ENCODE measurements around the gene RPL36.

GRCh38 chr19:5667751-5668271 is 22.3 kb upstream of the RPL36 start:
- no peak for TF ChIP-seq E2F1 (CRISPR knock-in tag; IDR thresholded peaks at IDR 0.05)
- no peak for TF ChIP-seq ZFX (CRISPR knock-in tag; IDR thresholded peaks at IDR 0.05)
- TF ChIP-seq, protein P1, sequence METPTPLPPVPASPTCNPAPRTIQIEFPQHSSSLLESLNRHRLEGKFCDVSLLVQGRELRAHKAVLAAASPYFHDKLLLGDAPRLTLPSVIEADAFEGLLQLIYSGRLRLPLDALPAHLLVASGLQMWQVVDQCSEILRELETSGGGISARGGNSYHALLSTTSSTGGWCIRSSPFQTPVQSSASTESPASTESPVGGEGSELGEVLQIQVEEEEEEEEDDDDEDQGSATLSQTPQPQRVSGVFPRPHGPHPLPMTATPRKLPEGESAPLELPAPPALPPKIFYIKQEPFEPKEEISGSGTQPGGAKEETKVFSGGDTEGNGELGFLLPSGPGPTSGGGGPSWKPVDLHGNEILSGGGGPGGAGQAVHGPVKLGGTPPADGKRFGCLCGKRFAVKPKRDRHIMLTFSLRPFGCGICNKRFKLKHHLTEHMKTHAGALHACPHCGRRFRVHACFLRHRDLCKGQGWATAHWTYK (CRISPR knock-in tag; IDR thresholded peaks at IDR 0.05): no peak
- no peak for TF ChIP-seq ZNF644 (tag; IDR thresholded peaks at IDR 0.05; ENCODE audit: low read depth)
- TF ChIP-seq ZNF280A (IDR thresholded peaks at IDR 0.05; ENCODE audit: low read depth, partially characterized antibody): no peak
- TF ChIP-seq, protein P2, sequence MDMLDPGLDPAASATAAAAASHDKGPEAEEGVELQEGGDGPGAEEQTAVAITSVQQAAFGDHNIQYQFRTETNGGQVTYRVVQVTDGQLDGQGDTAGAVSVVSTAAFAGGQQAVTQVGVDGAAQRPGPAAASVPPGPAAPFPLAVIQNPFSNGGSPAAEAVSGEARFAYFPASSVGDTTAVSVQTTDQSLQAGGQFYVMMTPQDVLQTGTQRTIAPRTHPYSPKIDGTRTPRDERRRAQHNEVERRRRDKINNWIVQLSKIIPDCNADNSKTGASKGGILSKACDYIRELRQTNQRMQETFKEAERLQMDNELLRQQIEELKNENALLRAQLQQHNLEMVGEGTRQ (CRISPR knock-in tag; IDR thresholded peaks at IDR 0.05): no peak

Data from K562 (cell line).